Nucleus accumbens (tissue), 56 donors: ENCODE measurements around the gene THAP6.
"Not testable (repeated sequence)": the region's sequence is repeated elsewhere in the genome, so short reads cannot be mapped to it uniquely, and the experiment has no call there.

Experiments used
- DNase-seq, 56 donors: peaks; one replicate each; lab custom pipeline; 2025; lab: John Stamatoyannopoulos, UW

The THAP6 gene, protein sequence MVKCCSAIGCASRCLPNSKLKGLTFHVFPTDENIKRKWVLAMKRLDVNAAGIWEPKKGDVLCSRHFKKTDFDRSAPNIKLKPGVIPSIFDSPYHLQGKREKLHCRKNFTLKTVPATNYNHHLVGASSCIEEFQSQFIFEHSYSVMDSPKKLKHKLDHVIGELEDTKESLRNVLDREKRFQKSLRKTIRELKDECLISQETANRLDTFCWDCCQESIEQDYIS

GRCh38 chr4:75514131-75514948 lies at the start of gene THAP6, which contains the start of gene RCHY1:
THAP6 (plus strand) TSS chr4:75514473; CDS start chr4:75515453, 980 bp downstream.
RCHY1 (minus strand) TSS chr4:75514403; CDS start chr4:75514286, 117 bp downstream.
- peak; percentile 69 to 98 (median 93) for DNase-seq

DNA sequence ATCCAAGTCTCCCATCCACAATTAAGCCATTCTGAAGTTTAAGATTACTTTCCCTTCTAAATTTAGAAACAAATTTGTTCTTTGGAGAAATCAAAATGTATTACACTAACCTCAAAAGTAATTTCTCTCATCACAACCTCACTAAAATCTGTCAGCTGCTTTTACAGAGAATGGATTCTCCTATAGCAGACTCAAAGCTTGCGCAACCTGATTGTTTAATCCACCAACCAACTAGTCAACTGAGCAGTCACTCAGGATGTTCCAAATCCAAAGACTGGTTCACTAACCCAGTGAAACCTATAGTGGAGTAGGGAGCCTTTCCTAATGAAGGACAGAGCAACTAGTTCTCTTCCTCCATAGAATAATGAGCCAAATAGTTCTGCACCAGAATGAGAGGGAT lies 44.4 kb upstream of the THAP6 start:
- DNase-seq, result no peak

DNA sequence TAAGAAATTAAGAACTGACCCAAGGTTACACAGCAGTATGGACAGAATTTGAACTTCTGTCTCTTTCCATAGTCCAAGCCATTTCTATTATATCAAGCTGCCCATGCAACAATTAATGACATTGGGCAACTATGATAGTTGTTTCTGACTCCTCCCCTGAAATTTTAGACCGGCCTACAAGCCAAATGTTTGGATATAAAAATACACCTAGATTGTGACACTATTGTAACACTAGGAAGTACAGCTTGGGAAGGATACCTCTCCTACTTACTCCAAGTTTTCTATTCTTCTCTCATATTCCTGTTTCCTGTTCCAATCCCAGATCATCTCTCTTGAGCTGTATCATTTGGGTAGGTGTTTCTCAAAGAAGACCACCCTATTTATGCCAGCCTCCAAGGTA lies 43.5 kb upstream of the THAP6 start:
- DNase-seq, result no peak

GRCh38 chr4:75477201-75477600 lies 37.1 kb upstream of the THAP6 start:
- no peak for DNase-seq

GRCh38 chr4:75484190-75484589 lies 30.1 kb upstream of the THAP6 start:
- peak in 15 of 56 donors; percentile 0 to 46 (median 7) for DNase-seq

- no peak for DNase-seq
Measured at GRCh38 chr4:75490155-75490554, 24.1 kb upstream of the THAP6 start.

DNA sequence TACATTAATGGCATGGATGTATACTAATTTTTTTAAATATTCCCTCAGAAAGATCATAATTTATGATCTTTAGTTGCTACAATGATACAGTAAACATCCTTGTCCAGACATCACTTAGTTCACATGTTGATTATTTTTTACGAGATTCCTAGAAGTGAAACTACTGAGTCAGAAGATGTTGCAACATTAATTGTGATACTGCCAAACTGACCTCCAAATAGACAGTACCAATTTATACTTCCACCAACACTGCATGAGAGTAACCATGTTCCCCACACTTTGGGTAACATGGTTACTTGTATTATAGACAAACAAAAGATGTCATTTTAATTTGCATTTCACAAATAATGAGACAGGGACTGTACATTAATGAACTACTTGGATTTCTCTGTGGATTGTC lies 19.7 kb upstream of the THAP6 start:
- DNase-seq, result no peak

GRCh38 chr4:75495476-75495875 lies 18.8 kb upstream of the THAP6 start:
- no peak for DNase-seq

- no peak for DNase-seq
Measured at GRCh38 chr4:75496406-75496805, 17.9 kb upstream of the THAP6 start.

GRCh38 chr4:75497133-75497532 lies 17.1 kb upstream of the THAP6 start:
- DNase-seq, result no peak

- no peak for DNase-seq
Measured at GRCh38 chr4:75498041-75498440, 16.2 kb upstream of the THAP6 start.

DNA sequence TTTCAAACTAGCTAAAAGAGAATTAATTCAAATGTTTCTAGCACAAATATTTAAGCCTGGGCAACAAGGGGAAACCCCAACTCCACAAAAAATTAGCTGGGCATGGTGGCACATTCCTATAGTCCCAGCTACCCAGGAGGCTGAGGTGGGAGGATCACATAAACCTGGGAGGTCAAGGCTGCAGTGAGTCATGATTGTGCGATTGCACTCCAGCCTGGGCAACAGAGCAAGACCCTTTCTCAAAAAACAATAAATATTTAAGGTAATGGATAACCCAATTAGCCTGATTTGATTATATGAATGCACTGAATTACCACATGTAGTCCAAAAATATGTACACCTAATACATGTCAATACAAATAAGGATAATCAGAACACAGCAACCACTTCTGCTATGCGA lies 14.4 kb upstream of the THAP6 start:
- DNase-seq, result no peak

DNA sequence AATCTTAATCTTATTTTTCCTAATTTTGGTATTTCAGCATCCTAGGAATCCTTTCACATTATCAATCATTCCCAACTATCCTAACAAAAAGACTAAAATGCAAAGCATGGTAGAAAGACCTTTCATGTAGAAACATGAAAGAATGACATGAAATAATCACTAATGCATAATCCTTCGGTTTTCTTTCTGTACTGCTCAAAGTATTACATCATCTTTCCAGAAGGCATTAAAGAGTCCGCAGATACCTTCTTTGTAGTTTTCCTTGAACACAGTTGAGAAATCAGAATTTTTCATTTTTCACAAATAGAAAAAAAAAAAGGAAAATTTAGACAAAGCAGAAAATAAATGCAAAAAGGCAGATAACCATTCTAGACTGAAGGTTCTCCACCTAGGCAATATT lies 11.6 kb upstream of the THAP6 start:
- DNase-seq, result no peak

- DNase-seq, result no peak
Measured at GRCh38 chr4:75505630-75506029, 8.6 kb upstream of the THAP6 start.

DNA sequence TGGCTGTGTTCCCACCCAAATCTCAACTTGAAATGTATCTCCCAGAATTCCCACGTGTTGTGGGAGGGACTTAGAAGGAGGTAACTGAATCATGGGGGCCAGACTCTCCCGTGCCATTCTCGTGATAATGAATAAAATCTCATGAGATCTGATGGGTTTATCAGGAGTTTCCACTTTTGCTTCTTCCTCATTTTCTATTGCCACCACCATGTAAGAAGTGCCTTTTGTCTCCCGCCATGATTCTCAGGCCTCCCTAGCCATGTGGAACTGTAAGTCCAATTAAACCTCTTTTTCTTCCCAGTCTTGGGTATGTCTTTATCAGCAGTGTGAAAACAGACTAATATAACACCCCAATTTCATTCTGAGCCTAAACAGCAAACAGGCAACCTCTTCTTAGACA lies 4.7 kb upstream of the THAP6 start:
- DNase-seq, result not testable (repeated sequence)

DNA sequence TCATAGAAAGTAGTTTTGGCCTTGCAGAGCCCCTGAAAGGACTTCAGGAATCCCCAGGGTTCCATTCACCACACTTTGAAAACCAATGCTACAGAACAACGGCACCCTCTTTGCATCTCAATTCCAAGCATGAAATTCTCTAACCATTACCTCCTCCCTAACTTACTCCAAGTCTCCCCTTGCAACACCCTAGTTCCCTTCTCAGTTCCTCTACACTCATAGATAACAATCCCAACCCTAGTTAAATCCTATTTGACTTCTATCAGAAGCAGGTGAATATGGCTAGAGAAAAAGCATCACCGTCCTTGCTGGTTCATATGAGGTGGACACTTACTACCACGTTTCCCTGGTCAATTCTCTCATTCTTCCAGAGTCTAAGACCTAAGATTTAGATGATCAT lies 2.4 kb upstream of the THAP6 start:
- DNase-seq, result no peak

DNA sequence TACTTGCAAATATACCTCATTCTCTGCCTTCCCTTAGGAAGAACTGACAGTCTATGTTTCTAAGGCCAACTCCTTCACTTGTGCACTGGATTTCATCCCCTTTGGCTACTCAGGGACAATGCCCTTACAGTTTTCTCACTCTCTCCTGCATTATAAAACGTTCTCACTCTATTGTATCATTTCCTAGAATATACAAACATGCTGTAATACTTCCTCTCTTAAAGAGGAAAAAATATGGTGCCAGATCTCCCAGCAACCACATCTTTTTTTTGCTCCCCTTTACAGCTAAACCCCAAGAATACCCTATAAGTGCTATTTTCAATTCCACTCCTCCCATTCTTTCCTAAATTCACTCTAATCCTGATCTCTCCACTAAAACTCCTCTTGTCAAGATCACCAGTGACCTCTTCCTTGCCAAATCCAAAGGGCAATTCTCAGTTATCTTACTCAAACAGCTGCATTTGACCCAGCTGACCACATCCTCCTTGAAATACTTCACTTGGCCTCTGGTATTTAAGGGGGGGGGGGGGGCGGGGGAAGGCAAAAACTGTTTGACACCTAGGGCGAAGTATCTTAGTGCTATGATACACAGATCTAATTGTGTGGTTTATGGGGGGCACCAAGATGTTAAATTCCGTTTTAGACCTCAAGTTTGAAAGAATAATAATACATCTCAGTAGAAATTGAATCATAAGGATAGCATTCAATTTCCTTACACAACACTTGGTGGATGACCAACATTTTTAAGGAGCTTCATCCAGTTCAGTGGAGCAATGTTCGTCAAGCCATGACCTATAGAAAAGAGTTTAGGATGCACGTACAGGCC lies 1.7 kb upstream of the THAP6 start:
- no peak for DNase-seq

DNA sequence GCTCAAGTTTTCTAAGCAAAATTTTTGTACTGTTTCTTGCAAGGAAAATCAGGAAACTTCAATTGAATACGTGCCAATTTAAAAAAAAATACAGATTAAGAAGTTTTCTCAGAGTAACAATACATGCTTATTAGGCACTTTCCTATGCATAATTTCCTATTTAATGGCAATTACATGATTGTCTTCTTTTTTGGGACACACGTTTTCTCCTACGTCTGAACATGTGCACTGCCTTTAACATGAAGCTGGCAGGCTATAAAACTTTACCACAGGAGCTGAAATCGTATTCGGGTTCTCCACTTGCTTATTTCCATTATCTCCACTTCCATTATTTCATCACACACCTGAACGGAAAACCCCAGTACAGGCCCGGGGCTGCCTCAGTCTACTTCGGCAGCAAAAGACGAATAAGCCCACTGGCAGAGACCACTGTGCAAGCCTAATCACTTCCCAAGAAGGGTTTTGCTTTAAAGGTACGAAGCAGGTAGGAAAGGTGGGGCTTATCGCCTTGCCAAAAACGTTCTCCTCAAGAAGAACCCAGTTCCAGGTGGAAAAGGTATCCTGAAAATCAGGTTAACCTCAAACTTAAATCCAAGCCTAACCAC lies 645 bp upstream of the THAP6 start:
- DNase-seq, result peak in 5 of 56 donors; percentile 26 to 55 (median 32)

DNA sequence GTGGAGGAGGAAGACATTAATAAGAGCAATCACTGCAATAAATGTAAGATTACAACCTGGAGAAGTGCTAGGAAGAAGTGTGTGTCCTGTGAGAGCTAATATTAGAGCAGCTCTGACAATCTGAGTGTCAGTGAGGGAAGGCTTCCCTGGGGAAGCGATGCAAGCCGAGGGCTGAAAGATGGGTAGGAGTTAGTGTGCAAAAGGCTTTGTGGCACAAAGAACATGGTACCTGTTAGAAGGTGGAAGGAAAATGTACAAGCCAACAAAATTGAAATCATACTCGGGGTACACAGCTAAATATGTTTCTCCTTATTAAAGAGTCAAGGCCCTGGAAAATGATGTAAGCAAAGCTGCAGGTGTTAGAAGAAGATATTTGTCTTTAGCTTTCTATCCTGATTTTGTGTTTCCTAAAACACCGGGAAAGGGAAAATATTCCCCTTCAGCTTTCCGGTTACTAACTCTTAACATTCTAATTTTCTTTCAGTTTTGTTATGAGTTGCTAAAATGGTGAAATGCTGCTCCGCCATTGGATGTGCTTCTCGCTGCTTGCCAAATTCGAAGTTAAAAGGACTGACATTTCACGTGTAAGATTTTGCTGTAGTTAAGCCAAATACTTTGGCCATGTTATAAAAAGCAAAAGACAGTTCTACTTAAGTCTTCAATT lies 808 bp downstream of the THAP6 start:
- DNase-seq, result peak in 7 of 56 donors; percentile 11 to 64 (median 41)

DNA sequence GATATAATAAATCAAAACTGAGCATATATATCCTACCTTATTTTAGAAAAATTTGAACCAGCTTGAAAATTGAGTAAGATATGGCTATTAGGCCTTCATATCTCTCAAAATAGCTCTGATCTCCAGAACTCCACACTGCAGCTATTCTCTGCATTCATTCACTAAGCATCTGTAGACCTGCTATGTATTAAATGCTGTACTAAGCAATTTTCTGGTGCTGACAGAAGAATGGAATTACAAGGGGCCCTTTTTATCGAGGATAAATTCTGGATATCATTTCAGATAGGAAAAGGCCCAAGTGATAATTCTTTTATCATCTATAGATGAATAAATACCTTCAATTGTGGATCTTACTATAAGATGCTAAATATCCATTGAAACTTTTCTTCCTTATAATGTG lies 1.9 kb downstream of the THAP6 start:
- no peak for DNase-seq
